GM23248 (cell line): Measurements from ENCODE around the gene TTC13. TPM values are rescaled to one million over a fixed set of nuclear protein-coding genes. Genes with fewer than 3 reads are reported as not detected.

Experiments
- DNase-seq: peaks from one replicate; pipeline ENCODE4 v3.0.0-alpha.2; 2015
- H2AFZ ChIP-seq: fragments of 200-600 bp; sonication (generic); 2 replicates; pipeline ENCODE4 v1.6.1; 2016; ENCODE audit warnings: antibody characterized with exemption
- H3F3A ChIP-seq: fragments of 200-600 bp; sonication (generic); 2 replicates; pipeline ENCODE4 v1.6.1; 2016; ENCODE audit warnings: mild to moderate bottlenecking, antibody characterized with exemption, mixed run types; ENCODE audit not compliant: insufficient read depth
- H3K27ac ChIP-seq: fragments of 200-600 bp; sonication (generic); 2 replicates; pipeline ENCODE4 v1.5.1; 2016; ENCODE audit warnings: mild to moderate bottlenecking
- H3K27me3 ChIP-seq: fragments of 200-600 bp; sonication (generic); replicated peaks from 2 replicates; pipeline ENCODE4 v1.6.1; 2016; ENCODE audit warnings: mild to moderate bottlenecking; ENCODE audit not compliant: insufficient read depth
- H3K36me3 ChIP-seq: fragments of 200-600 bp; sonication (generic); 2 replicates; pipeline ENCODE4 v1.6.1; 2016; ENCODE audit warnings: low read depth, mild to moderate bottlenecking
- H3K4me1 ChIP-seq: fragments of 200-600 bp; sonication (generic); 2 replicates; pipeline ENCODE4 v1.6.1; 2016; ENCODE audit warnings: mild to moderate bottlenecking; ENCODE audit not compliant: insufficient read depth
- H3K4me2 ChIP-seq: fragments of 200-600 bp; sonication (generic); one replicate; pipeline ENCODE4 v1.6.1; 2016; ENCODE audit warnings: mild to moderate bottlenecking; ENCODE audit not compliant: unreplicated experiment
- H3K4me3 ChIP-seq: fragments of 200-600 bp; sonication (generic); 2 replicates; pipeline ENCODE4 v1.5.1; 2016; ENCODE audit warnings: mild to moderate bottlenecking
- H3K79me2 ChIP-seq: fragments of 200-600 bp; sonication (generic); 2 replicates; pipeline ENCODE4 v1.6.1; 2016; ENCODE audit warnings: mild to moderate bottlenecking; ENCODE audit not compliant: insufficient read depth
- H3K9ac ChIP-seq: fragments of 200-600 bp; sonication (generic); 2 replicates; pipeline ENCODE4 v1.6.1; 2016; ENCODE audit warnings: mild to moderate bottlenecking
- H3K9me2 ChIP-seq: fragments of 200-600 bp; sonication (generic); 2 replicates; pipeline ENCODE4 v1.6.1; 2016; ENCODE audit warnings: mixed run types, mild to moderate bottlenecking, moderate library complexity; ENCODE audit not compliant: insufficient read depth
- H3K9me3 ChIP-seq: fragments of 200-600 bp; sonication (generic); one replicate; pipeline ENCODE4 v1.6.1; 2017; ENCODE audit warnings: low read depth
- H4K20me1 ChIP-seq: fragments of 200-600 bp; sonication (generic); 2 replicates; pipeline ENCODE4 v1.6.0; 2016; ENCODE audit not compliant: insufficient read depth
- EZH2 ChIP-seq: fragments of 200-600 bp; sonication (generic); IDR thresholded peaks from 2 replicates; pipeline ENCODE4 v1.6.1; 2018; ENCODE audit warnings: antibody characterized with exemption, mild to moderate bottlenecking; ENCODE audit not compliant: insufficient read depth, poor library complexity, severe bottlenecking
- EZH2phosphoT487 ChIP-seq: fragments of 200-600 bp; sonication (generic); IDR thresholded peaks from 2 replicates; pipeline ENCODE4 v1.6.1; 2018; ENCODE audit warnings: antibody characterized with exemption, moderate library complexity, mild to moderate bottlenecking, low read depth; ENCODE audit not compliant: insufficient read depth
- WGBS, 2 experiments: methylation state at CpG; one replicate each; pipeline ENCODE4 v1.1.6; 2015 to 2017; ENCODE audit warnings: low lambda C conversion rate in 2 of 2, low coverage in 1 of 2; ENCODE audit errors: missing lambda C conversion rate in 2 of 2; 5-methylcytosine and 5-hydroxymethylcytosine counted together
- in situ Hi-C: fragments of 300-500 bp; cut with MboI; formaldehyde crosslinking; loops from 2 replicates; pipeline ENCODE4 v1.15.0; 2020
- polyA plus RNA-seq: library from polyadenylated mRNA; unstranded; fragments of >200 nt; fragmentation: Nextera tagmentation; extraction: Ambion mirVana; gene quantifications from 2 replicates; pipeline ENCODE4 v1.2.1, GENCODE V29; 2016
- total RNA-seq: library from RNA; depleted of rRNA; stranded (reverse); fragments of >200 nt; shearing (Covaris generic); gene quantifications from 2 replicates; pipeline ENCODE4 v1.2.3, GENCODE V29; 2014

TTC13 gene
- total and polyA plus RNA-seq, 2 experiments from 2014 or later = 9.1 to 11.1 TPM

- peaks cover 18% of the 10 kb centered on the region for H3K4me1 ChIP-seq
- H3K9me2 ChIP-seq = no peaks in the 10 kb centered on the region
- no peak overlapping the region for H3K27ac ChIP-seq
- H3F3A ChIP-seq = peaks cover 8% of the 10 kb centered on the region; the same call in 1 of the 2 replicates
- in situ Hi-C loops = no loop called here
- no peaks in the 10 kb centered on the region for H3K79me2 ChIP-seq
- H3K27me3 ChIP-seq = no peaks in the 10 kb centered on the region
- H3K4me3 ChIP-seq = no peak overlapping the region
- H4K20me1 ChIP-seq = no peaks in the 10 kb centered on the region
- TF ChIP-seq EZH2phosphoT487 = no peak
- no peak for TF ChIP-seq EZH2
- no peaks in the 10 kb centered on the region for H3K36me3 ChIP-seq
- H3K4me2 ChIP-seq = no peak overlapping the region
- H3K9ac ChIP-seq = no peak overlapping the region
- DNase-seq = no peak
- H2AFZ ChIP-seq = no peak overlapping the region
- no peaks in the 10 kb centered on the region for H3K9me3 ChIP-seq
These were observed 67.9 kb downstream of the TTC13 start for GRCh38 chr1:230910755-230911117.

DNA sequence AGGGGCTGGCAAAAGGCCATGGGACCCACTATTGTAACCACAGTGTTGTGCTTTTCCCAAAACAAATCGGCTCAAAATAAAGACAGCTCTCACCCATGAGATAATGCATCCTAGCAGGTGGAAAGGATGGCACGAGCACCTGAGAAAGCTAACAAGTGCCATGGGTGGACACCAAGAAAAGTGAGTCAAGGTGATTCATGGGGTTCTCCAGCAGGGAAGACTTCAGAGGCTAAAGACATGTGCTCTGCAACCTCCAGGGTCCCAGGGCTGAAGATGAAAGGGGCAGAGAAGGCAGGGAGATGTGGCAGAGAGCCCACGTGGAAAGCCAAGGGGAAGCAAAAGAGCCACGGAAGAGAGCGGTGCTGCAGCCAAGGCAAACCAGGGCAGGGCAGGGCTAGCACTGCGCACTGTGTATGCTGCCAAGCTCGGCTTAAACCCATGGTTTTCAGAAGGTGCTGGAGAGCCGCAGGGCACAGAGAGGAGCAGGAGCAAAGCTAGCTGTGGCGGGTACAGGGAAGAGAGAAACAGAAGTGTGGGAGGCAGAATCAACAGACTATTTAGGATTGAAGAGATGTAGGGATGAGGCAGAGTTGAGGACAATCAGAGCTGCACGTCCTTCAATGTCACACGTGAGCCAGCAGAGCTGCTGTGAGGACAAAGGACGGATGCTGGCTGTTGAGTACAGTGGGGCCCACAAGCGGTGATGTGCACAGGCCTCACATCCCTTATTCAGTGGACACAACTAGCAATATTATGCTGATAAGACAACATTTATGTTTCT, 68.5 kb downstream of the TTC13 start:
- TF ChIP-seq EZH2phosphoT487 = no peak
- TF ChIP-seq EZH2 = no peak
- H3K4me2 ChIP-seq = no peak overlapping the region
- no peaks in the 10 kb centered on the region for H3K9me3 ChIP-seq
- no peaks in the 10 kb centered on the region for H4K20me1 ChIP-seq
- no peak overlapping the region for H3K27ac ChIP-seq
- H3F3A ChIP-seq = peaks cover 8% of the 10 kb centered on the region; the same call in 1 of the 2 replicates
- no peak overlapping the region for H2AFZ ChIP-seq
- no peak overlapping the region for H3K9ac ChIP-seq
- in situ Hi-C loops = no loop called here
- no peaks in the 10 kb centered on the region for H3K36me3 ChIP-seq
- no peak overlapping the region for H3K4me3 ChIP-seq
- WGBS, 2 experiments = 88 to 89% methylated on average over 13 of the region's 13 CpGs
- no peaks in the 10 kb centered on the region for H3K79me2 ChIP-seq
- H3K9me2 ChIP-seq = no peaks in the 10 kb centered on the region
- no peak for DNase-seq
- no peaks in the 10 kb centered on the region for H3K27me3 ChIP-seq
- peaks cover 23% of the 10 kb centered on the region for H3K4me1 ChIP-seq

GRCh38 chr1:230907472-230908205, 71.0 kb downstream of the TTC13 start:
- Histone ChIP-seq H3K4me2 (no peak overlapping the region), H4K20me1 (no peaks in the 10 kb centered on the region), H3F3A (peaks cover 1% of the 10 kb centered on the region; the same call in 1 of the 2 replicates), H3K9me2 (no peaks in the 10 kb centered on the region), H3K36me3 (no peaks in the 10 kb centered on the region), H3K4me3 (no peak overlapping the region), H3K79me2 (no peaks in the 10 kb centered on the region), H3K9ac (no peak overlapping the region), H2AFZ (no peak overlapping the region), H3K27me3 (no peaks in the 10 kb centered on the region), H3K9me3 (no peaks in the 10 kb centered on the region), H3K4me1 (peaks cover 11% of the 10 kb centered on the region), H3K27ac (no peak overlapping the region)
- DNase-seq = no peak
- TF ChIP-seq EZH2 = no peak
- TF ChIP-seq EZH2phosphoT487 = no peak
- WGBS, 2 experiments = 83 to 89% methylated on average over 4 of the region's 4 CpGs
- in situ Hi-C loops = no loop called here

DNA sequence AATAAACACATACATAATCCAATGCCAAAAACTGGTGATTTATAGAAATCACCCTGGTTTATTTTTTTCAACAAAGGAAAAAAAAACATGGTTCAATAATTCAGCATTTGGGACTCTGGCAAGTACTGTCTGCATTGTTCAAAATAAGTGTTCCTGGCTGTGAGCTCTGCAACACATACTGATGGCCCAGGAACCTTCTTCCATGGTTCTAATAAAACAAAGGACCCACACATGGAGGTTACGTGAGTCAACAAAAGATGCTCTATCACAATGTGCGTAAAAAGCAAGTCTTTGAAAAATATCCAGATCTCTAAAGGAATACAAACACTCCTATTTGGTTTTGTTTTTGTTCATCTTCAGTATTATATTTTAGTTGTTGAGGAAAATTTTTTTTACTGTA, 72.4 kb downstream of the TTC13 start:
- H3K9me2 ChIP-seq = no peaks in the 10 kb centered on the region
- no peak overlapping the region for H3K4me3 ChIP-seq
- TF ChIP-seq EZH2phosphoT487 = no peak
- TF ChIP-seq EZH2 = no peak
- DNase-seq = no peak
- no peaks in the 10 kb centered on the region for H3K36me3 ChIP-seq
- in situ Hi-C loops = no loop called here
- H3K9me3 ChIP-seq = no peaks in the 10 kb centered on the region
- WGBS, 2 experiments = 63 to 64% methylated on average over 2 of the region's 2 CpGs
- no peaks in the 10 kb centered on the region for H3K27me3 ChIP-seq
- H3K4me1 ChIP-seq = peaks cover 11% of the 10 kb centered on the region
- H3K27ac ChIP-seq = peak overlapping the region; percentile 69; the same call in 1 of the 2 replicates
- H3K79me2 ChIP-seq = no peaks in the 10 kb centered on the region
- peak overlapping the region; percentile 45 for H3K4me2 ChIP-seq
- H4K20me1 ChIP-seq = no peaks in the 10 kb centered on the region
- H3K9ac ChIP-seq = no peak overlapping the region
- H2AFZ ChIP-seq = peak overlapping the region; percentile 75
- H3F3A ChIP-seq = no peaks in the 10 kb centered on the region; the same call in 1 of the 2 replicates
